ENCODE results near the gene BRMS1L. TPM values are rescaled to one million over a fixed set of nuclear protein-coding genes. Genes with fewer than 3 reads are reported as not detected.

The BRMS1L gene
- total and polyA plus RNA-seq, 2 of the 13 experiments (the other 11 are each of a cell fraction or from before 2014, with no cell fraction given), result 21.1 to 23.8 TPM

GRCh38 chr14:35878272-35879150 lies 52.4 kb downstream of the BRMS1L start:
- DNase-seq (ENCODE audit: low spot score) (no peak), ATAC-seq (no peak), FAIRE-seq (no peak)
- no peaks in the 10 kb centered on the region for H3K4me1 ChIP-seq (ENCODE audit: insufficient read depth, low read length)
- H3K4me3 ChIP-seq (replicated peaks in 1 of 3; ENCODE audit: insufficient read depth in 1 of 3, low read depth in 2 of 3, low read length in 3 of 3), result no peak overlapping the region
- no peaks in the 10 kb centered on the region for H3K36me3 ChIP-seq (replicated peaks in 1 of 2; ENCODE audit: control insufficient read depth in 1 of 2, insufficient read depth in 2 of 2, low read length in 2 of 2)
- intact Hi-C loops (cut with micrococcal nuclease; ENCODE audit: unreplicated experiment), result loop anchor here (1.0 kb wide), 2 partner anchors 150 to 191 kb away; no protein-coding TSS in a partner anchor
- no peaks in the 10 kb centered on the region for H3K79me2 ChIP-seq (ENCODE audit: insufficient read depth, low read length)
- BruUV-seq (replicated peaks), result no TSS peak
- H3K9ac ChIP-seq (ENCODE audit: insufficient read depth, low read depth, low read length), result no peak overlapping the region
- TF ChIP-seq ZNF570 (CRISPR knock-in tag; IDR thresholded peaks at IDR 0.05; ENCODE audit: borderline replicate concordance) (no peak), MNT (IDR thresholded peaks at IDR 0.05) (no peak), MEF2D (CRISPR knock-in tag; IDR thresholded peaks at IDR 0.05) (no peak), KLF11 (CRISPR knock-in tag; IDR thresholded peaks at IDR 0.05) (no peak), ZNF550 (CRISPR knock-in tag; IDR thresholded peaks at IDR 0.05; ENCODE audit: borderline replicate concordance) (no peak), MAX (IDR thresholded peaks at IDR 0.05) (no peak), PITX1 (CRISPR knock-in tag; IDR thresholded peaks at IDR 0.05) (no peak), HOXA5 (CRISPR knock-in tag; IDR thresholded peaks at IDR 0.05) (no peak), ZNF792 (CRISPR knock-in tag; IDR thresholded peaks at IDR 0.05) (no peak), STAT6 (CRISPR knock-in tag; IDR thresholded peaks at IDR 0.05; ENCODE audit: borderline replicate concordance) (no peak), ZNF556 (CRISPR knock-in tag; IDR thresholded peaks at IDR 0.05; ENCODE audit: borderline replicate concordance) (no peak), ZNF235 (CRISPR knock-in tag; IDR thresholded peaks at IDR 0.05; ENCODE audit: borderline replicate concordance) (no peak)
- H4K20me1 ChIP-seq (ENCODE audit: insufficient read depth, low read length), result no peaks in the 10 kb centered on the region
- in situ Hi-C loops (cut with HindIII; ENCODE audit: extremely low pct_ligation_motif_present, low pct_unique_long_range_greater_than_20kb), result no loop called here
- no peak overlapping the region for H3K27ac ChIP-seq (ENCODE audit: extremely low read length, insufficient read depth, low read length)
- H3K9me3 ChIP-seq (ENCODE audit: low read length), result no peaks in the 10 kb centered on the region
- POLR2A ChIA-PET, result no interaction called here
- no peak overlapping the region for H2AFZ ChIP-seq (ENCODE audit: low read length)
- no peaks in the 10 kb centered on the region for H3K27me3 ChIP-seq (ENCODE audit: control insufficient read depth in 1 of 2, insufficient read depth in 2 of 2, low read length in 2 of 2)
- CTCF ChIA-PET (ENCODE audit: low intra/inter-chr PET ratio, low total read pairs), result interaction anchor here (1.1 kb wide), 1 partner anchor 191 kb away, joined by 5 read pairs; no protein-coding TSS in a partner anchor
- H3K4me2 ChIP-seq (ENCODE audit: low read depth, low read length), result no peak overlapping the region
- WGBS (ENCODE audit: low lambda C conversion rate), result 59% methylated on average over 9 of the region's 9 CpGs

Data from HepG2 (cell line).